ENCODE measurements around the gene ENAH. TPM values are rescaled to one million over a fixed set of nuclear protein-coding genes. Genes with fewer than 3 reads are reported as not detected.

Gene ENAH
- total and polyA plus RNA-seq, 2 experiments from 2014 or later, result 109 to 184 TPM

DNA sequence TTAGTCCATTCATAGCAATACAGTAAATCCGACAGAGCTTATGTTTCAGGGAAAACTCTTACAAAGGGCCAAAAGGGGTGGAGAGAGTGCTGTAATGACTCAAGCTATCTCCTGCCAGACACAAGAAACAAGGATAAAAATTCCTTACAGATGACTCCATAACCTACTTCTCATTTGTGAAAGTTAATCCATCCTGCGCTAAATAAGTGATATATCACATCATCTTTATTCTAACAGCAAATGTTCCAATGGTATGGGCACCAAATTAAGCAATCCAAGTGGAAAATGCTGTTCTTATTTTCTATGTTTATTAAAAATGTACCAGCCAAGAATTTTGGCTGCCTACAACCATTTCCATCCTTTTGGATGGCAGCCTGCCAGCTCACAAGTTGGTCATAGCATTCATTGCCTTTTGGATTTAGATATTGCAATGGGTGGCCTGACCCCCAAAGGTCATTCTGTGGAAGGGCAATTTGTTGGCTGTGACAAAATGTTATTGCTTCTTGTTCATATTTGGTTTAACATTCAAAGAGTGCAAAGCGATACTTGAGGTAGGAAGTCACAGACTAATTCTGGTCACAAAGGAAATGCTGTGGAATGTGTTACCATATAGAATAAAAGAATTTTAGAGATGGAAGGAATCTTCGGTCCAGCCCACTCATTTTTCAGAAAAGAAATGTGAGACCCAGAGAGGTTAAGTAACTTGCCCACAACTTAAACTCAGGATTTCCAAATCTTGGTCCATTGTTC, 2.8 kb upstream of the ENAH start:
- H3K9me3 Mint-ChIP-seq, result no peaks in the 10 kb centered on the region
- H3K4me2 ChIP-seq, result no peak overlapping the region
- no peaks in the 10 kb centered on the region for H3K27me3 ChIP-seq (ENCODE audit: insufficient read depth)
- no peak overlapping the region for H2AFZ ChIP-seq
- 0 out of 2 replicates have a peak, but pooled peaks cover 4% of the 10 kb centered on the region for H4K20me1 ChIP-seq (replicated peaks; ENCODE audit: insufficient read depth)
- H3K36me3 Mint-ChIP-seq (ENCODE audit: low read depth), result peaks cover 16% of the 10 kb centered on the region
- H3K9me2 ChIP-seq (ENCODE audit: insufficient read depth), result no peaks in the 10 kb centered on the region
- H3F3A ChIP-seq (replicated peaks; ENCODE audit: low read depth), result no peaks in the 10 kb centered on the region
- peaks cover 5% of the 10 kb centered on the region for H3K4me1 ChIP-seq (ENCODE audit: insufficient read depth)
- H3K79me2 ChIP-seq (replicated peaks; ENCODE audit: insufficient read depth), result peaks cover 19% of the 10 kb centered on the region
- H3K36me3 ChIP-seq (ENCODE audit: insufficient read depth), result no peaks in the 10 kb centered on the region
- H3K4me1 Mint-ChIP-seq, result peaks cover 15% of the 10 kb centered on the region; the same call in 2 of the 3 replicates
- no peak overlapping the region for H3K4me3 ChIP-seq
- peaks cover 6% of the 10 kb centered on the region for H3K27me3 Mint-ChIP-seq (ENCODE audit: insufficient read depth, low read depth, poor library complexity)
- no peak overlapping the region for H3K27ac ChIP-seq (ENCODE audit: low read depth)
- ATAC-seq, result no peak
- TF ChIP-seq, protein P1, sequence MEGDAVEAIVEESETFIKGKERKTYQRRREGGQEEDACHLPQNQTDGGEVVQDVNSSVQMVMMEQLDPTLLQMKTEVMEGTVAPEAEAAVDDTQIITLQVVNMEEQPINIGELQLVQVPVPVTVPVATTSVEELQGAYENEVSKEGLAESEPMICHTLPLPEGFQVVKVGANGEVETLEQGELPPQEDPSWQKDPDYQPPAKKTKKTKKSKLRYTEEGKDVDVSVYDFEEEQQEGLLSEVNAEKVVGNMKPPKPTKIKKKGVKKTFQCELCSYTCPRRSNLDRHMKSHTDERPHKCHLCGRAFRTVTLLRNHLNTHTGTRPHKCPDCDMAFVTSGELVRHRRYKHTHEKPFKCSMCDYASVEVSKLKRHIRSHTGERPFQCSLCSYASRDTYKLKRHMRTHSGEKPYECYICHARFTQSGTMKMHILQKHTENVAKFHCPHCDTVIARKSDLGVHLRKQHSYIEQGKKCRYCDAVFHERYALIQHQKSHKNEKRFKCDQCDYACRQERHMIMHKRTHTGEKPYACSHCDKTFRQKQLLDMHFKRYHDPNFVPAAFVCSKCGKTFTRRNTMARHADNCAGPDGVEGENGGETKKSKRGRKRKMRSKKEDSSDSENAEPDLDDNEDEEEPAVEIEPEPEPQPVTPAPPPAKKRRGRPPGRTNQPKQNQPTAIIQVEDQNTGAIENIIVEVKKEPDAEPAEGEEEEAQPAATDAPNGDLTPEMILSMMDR (conservative IDR thresholded peaks at IDR 0.05; ENCODE audit: low read depth in 2 of 2), result peak; percentile 60 to 81
- TF ChIP-seq, protein P2, sequence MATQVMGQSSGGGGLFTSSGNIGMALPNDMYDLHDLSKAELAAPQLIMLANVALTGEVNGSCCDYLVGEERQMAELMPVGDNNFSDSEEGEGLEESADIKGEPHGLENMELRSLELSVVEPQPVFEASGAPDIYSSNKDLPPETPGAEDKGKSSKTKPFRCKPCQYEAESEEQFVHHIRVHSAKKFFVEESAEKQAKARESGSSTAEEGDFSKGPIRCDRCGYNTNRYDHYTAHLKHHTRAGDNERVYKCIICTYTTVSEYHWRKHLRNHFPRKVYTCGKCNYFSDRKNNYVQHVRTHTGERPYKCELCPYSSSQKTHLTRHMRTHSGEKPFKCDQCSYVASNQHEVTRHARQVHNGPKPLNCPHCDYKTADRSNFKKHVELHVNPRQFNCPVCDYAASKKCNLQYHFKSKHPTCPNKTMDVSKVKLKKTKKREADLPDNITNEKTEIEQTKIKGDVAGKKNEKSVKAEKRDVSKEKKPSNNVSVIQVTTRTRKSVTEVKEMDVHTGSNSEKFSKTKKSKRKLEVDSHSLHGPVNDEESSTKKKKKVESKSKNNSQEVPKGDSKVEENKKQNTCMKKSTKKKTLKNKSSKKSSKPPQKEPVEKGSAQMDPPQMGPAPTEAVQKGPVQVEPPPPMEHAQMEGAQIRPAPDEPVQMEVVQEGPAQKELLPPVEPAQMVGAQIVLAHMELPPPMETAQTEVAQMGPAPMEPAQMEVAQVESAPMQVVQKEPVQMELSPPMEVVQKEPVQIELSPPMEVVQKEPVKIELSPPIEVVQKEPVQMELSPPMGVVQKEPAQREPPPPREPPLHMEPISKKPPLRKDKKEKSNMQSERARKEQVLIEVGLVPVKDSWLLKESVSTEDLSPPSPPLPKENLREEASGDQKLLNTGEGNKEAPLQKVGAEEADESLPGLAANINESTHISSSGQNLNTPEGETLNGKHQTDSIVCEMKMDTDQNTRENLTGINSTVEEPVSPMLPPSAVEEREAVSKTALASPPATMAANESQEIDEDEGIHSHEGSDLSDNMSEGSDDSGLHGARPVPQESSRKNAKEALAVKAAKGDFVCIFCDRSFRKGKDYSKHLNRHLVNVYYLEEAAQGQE (IDR thresholded peaks at IDR 0.05; ENCODE audit: unreplicated experiment), result no peak
- DNase-seq (ENCODE audit: low spot score), result peak; percentile 53
- no peak overlapping the region for H3K27ac Mint-ChIP-seq
- no peak overlapping the region for H3K4me3 Mint-ChIP-seq

DNA sequence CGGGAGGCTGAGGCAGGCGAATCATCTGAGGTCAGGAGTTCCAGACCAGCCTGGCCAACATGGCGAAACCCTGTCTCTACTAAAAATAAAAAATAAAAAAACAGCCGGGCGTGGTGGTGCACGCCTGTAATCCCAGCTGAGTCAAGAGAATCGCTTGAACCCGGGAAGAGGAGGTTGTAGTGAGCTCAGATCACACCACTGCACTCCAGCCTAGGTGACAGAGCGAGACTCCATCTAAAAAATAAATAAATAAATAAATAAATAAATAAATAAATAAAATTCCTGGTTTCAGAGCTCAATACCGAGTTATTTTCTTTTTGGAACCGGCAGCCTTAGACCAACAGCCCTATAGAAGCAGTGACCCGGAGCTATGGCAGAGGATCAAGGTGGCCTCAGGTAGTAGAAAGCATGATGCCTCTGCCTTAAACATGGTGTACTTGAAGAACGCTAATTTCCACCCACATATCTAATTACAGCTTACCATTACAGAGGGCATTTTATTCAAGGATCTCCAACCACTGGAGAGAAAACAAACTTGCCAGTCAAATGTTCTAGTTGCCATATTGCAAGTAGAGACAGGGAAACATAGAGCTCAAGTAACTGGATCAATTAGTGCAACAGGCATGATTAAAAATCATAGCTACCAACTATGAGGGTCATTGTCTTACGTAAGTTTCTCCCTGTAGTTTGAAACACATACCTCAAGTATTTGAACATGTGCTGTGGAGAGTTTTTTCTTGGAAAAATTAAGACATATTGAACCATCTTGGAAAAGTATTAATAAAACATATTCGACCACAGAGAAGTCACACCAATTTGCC, 2.0 kb upstream of the ENAH start:
- Mint-ChIP-seq H3K36me3 (ENCODE audit: low read depth) (peaks cover 21% of the 10 kb centered on the region), H3K27me3 (ENCODE audit: insufficient read depth, low read depth, poor library complexity) (peaks cover 6% of the 10 kb centered on the region), H3K4me3 (peak overlapping the region; percentile 92), H3K9me3 (no peaks in the 10 kb centered on the region), H3K27ac (no peak overlapping the region), H3K4me1 (peaks cover 20% of the 10 kb centered on the region; the same call in 2 of the 3 replicates)
- Histone ChIP-seq H3K27me3 (ENCODE audit: insufficient read depth) (no peaks in the 10 kb centered on the region), H3K4me3 (peak overlapping the region; percentile 98), H3K4me1 (ENCODE audit: insufficient read depth) (peaks cover 11% of the 10 kb centered on the region), H3K36me3 (ENCODE audit: insufficient read depth) (no peaks in the 10 kb centered on the region), H3F3A (replicated peaks; ENCODE audit: low read depth) (no peaks in the 10 kb centered on the region), H2AFZ (no peak overlapping the region), H3K79me2 (replicated peaks; ENCODE audit: insufficient read depth) (peaks cover 27% of the 10 kb centered on the region), H4K20me1 (replicated peaks; ENCODE audit: insufficient read depth) (peaks cover 10% of the 10 kb centered on the region), H3K27ac (ENCODE audit: low read depth) (0 out of 2 replicates have a peak overlapping the region, but pooled peaks have one; percentile 90), H3K9me2 (ENCODE audit: insufficient read depth) (no peaks in the 10 kb centered on the region), H3K4me2 (peak overlapping the region; percentile 83)
- DNase-seq (ENCODE audit: low spot score), result no peak
- no peak for ATAC-seq
- TF ChIP-seq, protein P3, sequence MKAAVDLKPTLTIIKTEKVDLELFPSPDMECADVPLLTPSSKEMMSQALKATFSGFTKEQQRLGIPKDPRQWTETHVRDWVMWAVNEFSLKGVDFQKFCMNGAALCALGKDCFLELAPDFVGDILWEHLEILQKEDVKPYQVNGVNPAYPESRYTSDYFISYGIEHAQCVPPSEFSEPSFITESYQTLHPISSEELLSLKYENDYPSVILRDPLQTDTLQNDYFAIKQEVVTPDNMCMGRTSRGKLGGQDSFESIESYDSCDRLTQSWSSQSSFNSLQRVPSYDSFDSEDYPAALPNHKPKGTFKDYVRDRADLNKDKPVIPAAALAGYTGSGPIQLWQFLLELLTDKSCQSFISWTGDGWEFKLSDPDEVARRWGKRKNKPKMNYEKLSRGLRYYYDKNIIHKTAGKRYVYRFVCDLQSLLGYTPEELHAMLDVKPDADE (IDR thresholded peaks at IDR 0.05), result no peak
- no peak for TF ChIP-seq ZNF114 (CRISPR knock-in tag; IDR thresholded peaks at IDR 0.05)
- TF ChIP-seq POLR2AphosphoS5 (IDR thresholded peaks at IDR 0.05; ENCODE audit: low read depth), result no peak
- TF ChIP-seq, protein P2 (IDR thresholded peaks at IDR 0.05; ENCODE audit: unreplicated experiment), result no peak
- no peak for TF ChIP-seq NANOG (IDR thresholded peaks at IDR 0.05; ENCODE audit: borderline replicate concordance)
- TF ChIP-seq STAT1 (IDR thresholded peaks at IDR 0.05; ENCODE audit: unreplicated experiment), result no peak
